SK-MEL-5 (cell line): ENCODE data around the gene PRKCA. TPM values are rescaled to one million over a fixed set of nuclear protein-coding genes. Genes with fewer than 3 reads are reported as not detected.
"Not testable (repeated sequence)": the region's sequence is repeated elsewhere in the genome, so short reads cannot be mapped to it uniquely, and the experiment has no call there.

Experiments used
- DNase-seq: peaks from one replicate; pipeline ENCODE4 v3.0.0-alpha.2; 2016; ENCODE audit warnings: low read depth, low spot score
- in situ Hi-C: cut with HindIII; loops from 2 replicates; pipeline ENCODE4 v1.10.0; 2016; ENCODE audit warnings: low sequenced_read_pairs, high pct_unique_total_duplicates, low pct_unique_long_range_greater_than_20kb
- total RNA-seq: library from RNA; depleted of rRNA; stranded (reverse); fragments of >200 nt; shearing (Covaris generic); gene quantifications from 2 replicates; pipeline ENCODE4 v1.2.3, GENCODE V29; 2014

Gene PRKCA
- total RNA-seq, 1 experiment from 2014 or later = 7.3 TPM

- peak; percentile 51 for DNase-seq
- in situ Hi-C loops = no loop called here
Observed at GRCh38 chr17:66451188-66452149, 149.1 kb downstream of the PRKCA start.

DNA sequence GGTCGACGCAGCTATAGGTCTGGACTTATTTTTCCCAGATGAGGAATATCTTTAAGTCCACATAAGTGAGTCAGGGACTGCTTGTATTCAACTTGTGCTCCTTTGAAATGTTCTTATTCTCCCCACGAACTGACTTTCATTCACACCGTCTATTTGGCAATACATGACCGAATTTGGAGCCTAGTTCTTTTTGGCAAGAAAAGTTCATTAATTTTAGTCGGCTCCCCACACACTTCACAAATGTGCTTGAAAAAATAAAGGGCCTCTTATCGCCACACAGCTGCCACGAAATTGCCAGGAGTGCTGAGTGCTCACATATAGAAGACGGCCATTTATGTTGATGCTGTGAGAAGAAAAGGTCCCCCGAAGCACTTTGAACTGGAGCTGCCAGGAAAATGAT is 152.6 kb downstream of the PRKCA start:
- in situ Hi-C loops = no loop called here
- no peak for DNase-seq

GRCh38 chr17:66457499-66457898 is 155.1 kb downstream of the PRKCA start:
- DNase-seq, in situ Hi-C loops: not testable (repeated sequence)

- in situ Hi-C loops = no loop called here
Observed at GRCh38 chr17:66458782-66459181, 156.4 kb downstream of the PRKCA start.

DNA sequence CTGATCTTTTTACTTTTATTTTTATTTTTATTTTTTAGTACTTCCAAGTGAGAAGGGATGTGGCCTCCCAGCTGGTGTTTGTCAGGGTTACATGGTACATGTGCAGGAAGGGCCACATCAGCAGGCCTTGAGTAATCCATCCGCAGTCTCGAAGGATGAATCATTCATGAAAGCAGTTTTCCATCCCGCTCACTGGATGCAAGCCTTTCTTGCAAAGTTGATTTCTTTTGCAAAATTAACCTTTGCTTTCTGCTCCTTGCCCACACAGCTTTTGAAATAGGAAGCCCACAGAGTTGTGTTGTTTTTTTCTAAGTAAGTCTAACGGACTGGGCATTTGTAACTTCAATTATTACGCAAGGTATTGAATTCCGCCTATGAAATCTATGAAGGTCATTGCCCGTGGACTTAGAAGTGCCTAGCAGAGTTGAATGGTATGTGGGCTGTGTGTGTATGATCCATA is 157.4 kb downstream of the PRKCA start:
- no peak for DNase-seq
- in situ Hi-C loops = no loop called here

More at GRCh38 chr17:66458782-66459181, 156.4 kb downstream of the PRKCA start:
- no peak for DNase-seq

- in situ Hi-C loops = no loop called here
- DNase-seq = no peak
Observed at GRCh38 chr17:66460558-66460957, 158.1 kb downstream of the PRKCA start.

DNA sequence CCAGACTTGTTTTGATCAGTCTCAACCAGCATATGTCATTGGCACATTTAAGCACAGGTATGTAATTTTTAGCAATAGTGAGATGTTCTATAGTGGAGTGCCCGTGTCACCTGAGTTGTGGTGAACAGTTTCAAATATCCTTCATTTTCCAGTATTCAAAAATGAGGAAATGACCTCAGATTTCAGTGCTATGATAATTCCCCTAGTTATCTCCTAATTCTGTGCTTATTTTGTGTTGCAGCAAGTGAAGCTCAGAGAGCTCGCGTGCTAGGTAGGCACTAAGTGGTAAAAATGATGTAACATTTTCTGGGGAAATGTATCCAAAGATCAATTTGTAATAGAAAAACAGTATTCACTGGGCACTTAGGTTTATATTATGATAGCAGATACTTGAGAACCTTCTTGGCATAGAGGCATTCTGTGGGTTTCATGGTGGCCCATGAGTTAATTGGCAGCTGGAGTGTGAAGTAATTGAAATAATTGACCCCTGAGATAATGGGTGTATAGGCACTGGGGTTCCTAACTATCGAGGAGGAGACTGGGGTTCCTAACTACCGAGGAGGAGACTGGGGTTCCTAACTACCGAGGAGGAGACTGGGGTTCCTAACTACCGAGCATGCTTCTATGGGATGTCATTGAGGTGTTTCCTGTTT is 159.1 kb downstream of the PRKCA start:
- in situ Hi-C loops = no loop called here
- no peak for DNase-seq

- DNase-seq = no peak
- in situ Hi-C loops = no loop called here
Observed at GRCh38 chr17:66462010-66462409, 159.6 kb downstream of the PRKCA start.

- in situ Hi-C loops = no loop called here
- DNase-seq = no peak
Observed at GRCh38 chr17:66464921-66465320, 162.5 kb downstream of the PRKCA start.

DNA sequence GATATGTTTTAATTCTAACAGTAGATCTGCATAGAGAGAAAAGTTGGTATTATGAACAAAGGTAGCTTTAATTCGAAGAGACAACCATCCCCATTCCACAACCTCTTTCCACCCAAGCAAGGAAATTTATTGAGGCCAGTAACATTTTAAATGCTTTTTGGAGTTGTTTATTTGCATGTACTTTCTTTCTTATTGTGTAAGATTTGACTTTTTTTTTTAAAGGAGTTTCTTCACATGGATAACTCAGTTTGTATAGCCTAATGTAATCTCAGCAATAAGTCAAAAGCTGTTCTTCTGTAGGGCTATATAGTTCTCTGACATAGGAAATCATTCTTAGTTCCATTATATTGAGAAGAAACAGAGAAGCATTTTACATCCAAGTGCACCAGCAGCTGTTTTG is 163.3 kb downstream of the PRKCA start:
- in situ Hi-C loops = no loop called here

DNA sequence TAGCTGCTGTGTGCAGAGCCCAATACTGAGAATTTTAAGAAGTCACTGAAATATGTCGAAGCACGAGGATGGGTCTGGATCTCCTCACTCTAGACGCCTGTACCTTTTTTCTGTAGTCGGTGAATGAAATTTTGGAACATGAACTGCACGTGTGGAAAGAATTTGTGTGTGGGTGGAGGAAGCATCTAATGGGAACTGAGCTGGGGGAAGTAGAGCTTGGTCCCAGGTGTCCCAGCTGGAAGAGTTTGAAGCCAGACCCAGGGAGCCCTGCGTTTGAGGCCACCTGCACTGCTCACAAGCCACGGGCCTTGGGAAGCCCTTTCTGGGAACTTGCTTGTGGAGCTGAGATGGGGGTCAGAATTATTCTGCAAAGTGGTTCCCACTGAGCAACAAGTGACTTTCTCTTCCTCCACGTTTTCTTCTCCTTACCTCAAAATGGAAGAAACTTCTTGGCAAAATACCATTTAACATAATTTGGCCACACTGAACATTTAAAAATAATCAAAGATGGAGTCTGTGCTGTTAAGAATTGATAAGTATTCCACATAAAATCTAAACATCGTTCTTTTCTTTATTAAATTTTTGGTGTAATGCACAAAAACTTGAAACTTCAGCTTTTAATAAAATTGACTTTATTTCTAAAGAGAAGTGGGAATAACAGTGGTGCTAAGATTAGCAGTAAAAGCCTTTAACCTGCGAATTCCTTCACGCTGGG is 163.8 kb downstream of the PRKCA start:
- in situ Hi-C loops = no loop called here
- no peak for DNase-seq

More for the DNA sequence above, 163.3 kb downstream of the PRKCA start:
- no peak for DNase-seq

DNA sequence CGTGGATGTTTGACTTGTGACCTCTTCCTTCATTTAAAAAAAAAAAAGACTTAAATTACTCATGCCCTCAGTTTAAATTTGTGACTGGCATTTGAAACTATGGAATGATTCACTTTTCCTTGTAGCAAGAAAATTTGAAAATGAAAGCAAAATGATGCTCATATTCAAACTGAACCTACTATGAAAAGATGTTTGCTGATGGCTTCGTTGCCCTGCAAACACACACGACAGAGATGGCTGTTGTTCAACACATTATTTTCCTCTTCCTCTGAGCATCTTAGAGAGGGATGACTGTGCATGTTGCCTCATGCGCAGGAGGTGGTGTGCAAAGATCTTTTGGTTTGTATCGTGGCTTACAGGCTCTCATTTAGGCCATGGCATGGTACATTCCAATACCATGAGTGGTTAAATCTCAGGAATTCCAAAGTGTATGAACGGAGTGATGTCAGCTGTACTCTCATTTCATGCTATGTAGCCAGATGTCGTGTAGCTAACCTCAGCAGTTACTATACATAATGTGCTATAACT is 164.5 kb downstream of the PRKCA start:
- in situ Hi-C loops = no loop called here
- peak; percentile 69 for DNase-seq

DNA sequence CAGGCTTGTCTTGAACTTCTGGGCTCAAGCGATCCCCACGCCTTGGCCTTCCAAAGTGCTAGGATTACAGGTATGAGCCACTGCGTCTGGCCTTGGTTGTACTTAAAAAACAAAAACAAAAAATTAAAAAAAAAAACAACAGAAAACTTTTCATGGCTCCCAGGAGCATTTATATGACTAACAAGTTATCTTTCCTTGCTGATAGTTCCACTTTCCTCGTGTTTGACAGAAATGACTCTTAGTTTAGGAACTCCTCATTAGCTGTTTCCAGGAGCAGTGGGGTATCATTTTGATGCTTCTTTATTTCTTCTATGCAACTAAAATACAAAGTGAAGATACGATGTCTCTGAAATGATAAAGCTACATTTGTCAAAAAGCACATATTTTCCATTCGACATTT is 165.4 kb downstream of the PRKCA start:
- no peak for DNase-seq
- in situ Hi-C loops = no loop called here

DNA sequence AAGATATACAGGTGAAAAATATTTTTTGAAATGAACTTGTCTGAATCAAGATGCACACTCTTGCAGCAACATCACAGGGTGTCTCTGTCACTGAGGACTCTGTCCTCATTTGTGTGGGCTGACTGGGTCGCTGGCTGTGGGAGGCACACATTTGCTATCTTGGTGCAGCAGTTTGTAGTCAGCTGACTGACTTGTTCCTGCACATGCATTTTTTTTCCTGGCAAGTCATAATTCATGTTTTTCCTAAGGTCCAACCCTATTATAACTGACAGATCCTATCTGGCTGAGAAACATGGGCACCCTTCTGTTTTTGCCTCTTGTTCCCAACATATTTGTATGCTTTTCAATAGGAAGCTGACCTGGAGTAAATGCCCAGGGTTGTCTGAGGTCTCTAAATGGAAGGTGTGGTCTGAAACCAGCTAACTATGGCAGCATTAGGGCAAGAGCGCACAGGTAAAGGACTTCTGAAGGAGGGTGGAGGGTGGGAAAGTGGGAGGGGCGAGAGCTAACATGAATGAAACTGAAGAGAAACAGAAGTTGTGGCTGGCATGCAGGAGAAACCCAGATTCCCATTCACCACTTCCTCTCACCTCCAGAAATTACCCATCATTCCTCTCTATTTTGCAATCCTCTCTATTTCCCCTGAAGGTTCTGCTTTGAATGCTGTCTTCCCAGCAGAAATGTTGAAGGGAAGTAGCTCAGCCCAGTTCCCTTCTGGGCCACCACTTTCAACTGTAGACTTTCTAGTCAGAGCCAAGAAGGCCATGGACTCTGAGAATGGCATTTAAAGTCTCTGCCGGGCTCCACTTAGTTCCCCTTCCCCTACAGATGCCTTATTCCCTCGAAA is 166.1 kb downstream of the PRKCA start:
- in situ Hi-C loops = no loop called here

GRCh38 chr17:66469088-66469442 is 166.7 kb downstream of the PRKCA start:
- in situ Hi-C loops = no loop called here
- DNase-seq = no peak

More for the DNA sequence above, 166.1 kb downstream of the PRKCA start:
- no peak for DNase-seq

GRCh38 chr17:66469461-66469860 is 167.0 kb downstream of the PRKCA start:
- no peak for DNase-seq
- in situ Hi-C loops = no loop called here

DNA sequence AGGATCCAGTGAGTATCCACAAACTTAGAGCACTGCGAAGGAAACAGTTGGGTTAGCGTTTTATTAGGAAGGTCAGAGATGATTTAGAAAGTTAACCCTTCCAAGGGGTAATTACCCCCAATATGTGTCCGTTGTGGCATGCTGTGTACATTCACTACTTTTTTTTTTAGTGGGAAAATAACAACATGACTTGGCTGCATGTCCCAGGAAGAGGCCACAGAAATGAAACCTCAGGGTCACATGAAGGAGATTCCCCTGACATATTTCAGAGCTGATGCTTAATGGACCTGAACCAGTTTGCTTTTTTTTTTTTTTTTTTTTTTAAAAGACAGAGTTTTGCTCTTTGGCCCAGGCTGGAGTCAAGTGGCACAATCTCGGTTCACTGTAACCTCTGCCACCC is 167.5 kb downstream of the PRKCA start:
- no peak for DNase-seq

More for the DNA sequence above, 167.5 kb downstream of the PRKCA start:
- in situ Hi-C loops = no loop called here
